Neural cell (in vitro differentiated cells): Measurements from ENCODE around the gene BABAM2. TPM values are rescaled to one million over a fixed set of nuclear protein-coding genes. Genes with fewer than 3 reads are reported as not detected.

Experiments used
- H2AFZ ChIP-seq: fragments of 200-600, 300-800 bp; sonication (generic), shearing (Covaris generic); 2 replicates; pipeline ENCODE4 v1.6.0; 2014; ENCODE audit warnings: low read depth, mild to moderate bottlenecking, antibody characterized with exemption, low read length, moderate library complexity
- H3F3A ChIP-seq: fragments of 200-600 bp; shearing (Covaris generic); 2 replicates; pipeline ENCODE4 v1.6.1; 2016; ENCODE audit warnings: mild to moderate bottlenecking, moderate library complexity, mixed read lengths, antibody characterized with exemption, low read length; ENCODE audit not compliant: insufficient read depth, poor library complexity, severe bottlenecking
- H3K27ac ChIP-seq: fragments of 200-600, 300-800 bp; sonication (generic), shearing (Covaris generic); 2 replicates; pipeline ENCODE4 v1.5.1; 2014; ENCODE audit warnings: mild to moderate bottlenecking, low read length, moderate library complexity
- H3K27me3 ChIP-seq: fragments of 300-800, 200-600 bp; sonication (generic), shearing (Covaris generic); 2 replicates; pipeline ENCODE4 v1.6.0; 2014; ENCODE audit warnings: mild to moderate bottlenecking, low read depth, low read length, moderate library complexity; ENCODE audit not compliant: insufficient read depth
- H3K36me3 ChIP-seq: fragments of 300-800, 200-600 bp; sonication (generic), shearing (Covaris generic); 2 replicates; pipeline ENCODE4 v1.5.1; 2014; ENCODE audit warnings: mild to moderate bottlenecking, antibody characterized with exemption, low read length, moderate library complexity; ENCODE audit not compliant: insufficient read depth
- H3K4me2 ChIP-seq: fragments of 300-800, 200-600 bp; sonication (generic), shearing (Covaris generic); 2 replicates; pipeline ENCODE4 v1.6.0; 2014; ENCODE audit warnings: mild to moderate bottlenecking, low read length
- H3K4me3 ChIP-seq: fragments of 300-800, 200-600 bp; sonication (generic), shearing (Covaris generic); 2 replicates; pipeline ENCODE4 v1.5.1; 2014; ENCODE audit warnings: mild to moderate bottlenecking, low read length, moderate library complexity
- H3K79me2 ChIP-seq: fragments of 200-600 bp; shearing (Covaris generic); replicated peaks from 2 replicates; pipeline ENCODE4 v1.6.0; 2014; ENCODE audit warnings: mild to moderate bottlenecking, low read length, moderate library complexity; ENCODE audit not compliant: insufficient read depth
- H3K9ac ChIP-seq: fragments of 300-800, 200-600 bp; sonication (generic), shearing (Covaris generic); 2 replicates; pipeline ENCODE4 v1.6.1; 2016; ENCODE audit warnings: mild to moderate bottlenecking, low read length, mixed read lengths
- H3K9me2 ChIP-seq: fragments of 200-600 bp; shearing (Covaris generic); 2 replicates; pipeline ENCODE4 v1.6.1; 2016; ENCODE audit warnings: mild to moderate bottlenecking, low read length, mixed read lengths; ENCODE audit not compliant: insufficient read depth
- H3K9me3 ChIP-seq: fragments of 200-600, 300-800 bp; sonication (generic), shearing (Covaris generic); 2 replicates; pipeline ENCODE4 v1.6.1; 2016; ENCODE audit warnings: mild to moderate bottlenecking, mixed run types, low read length, moderate library complexity, mixed read lengths
- H4K20me1 ChIP-seq: fragments of 200-600 bp; shearing (Covaris generic); 2 replicates; pipeline ENCODE4 v1.6.1; 2016; ENCODE audit warnings: mild to moderate bottlenecking, mixed run types; ENCODE audit not compliant: insufficient read depth
- EP300 ChIP-seq: fragments of 450-650 bp; conservative IDR thresholded peaks from 2 replicates; pipeline ENCODE4 v1.6.1; 2014; ENCODE audit warnings: antibody characterized with exemption, mild to moderate bottlenecking, moderate library complexity; ENCODE audit not compliant: poor library complexity, severe bottlenecking
- EZH2 ChIP-seq: fragments of 200-600, 300-800 bp; shearing (Covaris generic), sonication (generic); IDR thresholded peaks from 2 replicates; pipeline ENCODE4 v1.6.1; 2014; ENCODE audit warnings: antibody characterized with exemption, low read length, borderline replicate concordance, mild to moderate bottlenecking; ENCODE audit not compliant: insufficient read depth, poor library complexity, severe bottlenecking
- MXI1 ChIP-seq: fragments of 450-650 bp; conservative IDR thresholded peaks from 2 replicates; pipeline ENCODE4 v1.6.1; 2014; ENCODE audit warnings: antibody characterized with exemption, mild to moderate bottlenecking; ENCODE audit not compliant: poor library complexity, severe bottlenecking
- POLR2AphosphoS5 ChIP-seq: IDR thresholded peaks from 2 replicates; pipeline ENCODE4 v1.6.1; 2012
- RAD21 ChIP-seq: fragments of 450-650 bp; conservative IDR thresholded peaks from 2 replicates; pipeline ENCODE4 v1.6.1; 2014; ENCODE audit warnings: antibody characterized with exemption, mild to moderate bottlenecking, moderate library complexity
- SMC3 ChIP-seq: fragments of 450-650 bp; conservative IDR thresholded peaks from 2 replicates; pipeline ENCODE4 v1.6.1; 2014; ENCODE audit warnings: antibody characterized with exemption, mild to moderate bottlenecking, moderate library complexity; ENCODE audit not compliant: poor library complexity
- TAF1 ChIP-seq: IDR thresholded peaks from 2 replicates; pipeline ENCODE4 v1.6.1; 2012; ENCODE audit warnings: low read depth
- polyA plus RNA-seq: library from polyadenylated mRNA; depleted of rRNA; stranded (reverse); fragments of >200 nt; gene quantifications from 2 replicates; pipeline ENCODE4 v1.2.3, GENCODE V29; 2014
- TF ChIP-seq, protein P1 (sequence below): IDR thresholded peaks from 2 replicates; pipeline ENCODE4 v1.6.1; 2012; ENCODE audit warnings: borderline replicate concordance
- TF ChIP-seq, protein P2 (sequence below): fragments of 450-650 bp; IDR thresholded peaks from 2 replicates; pipeline ENCODE4 v1.5.1; 2014; ENCODE audit warnings: antibody characterized with exemption, mild to moderate bottlenecking, moderate library complexity; ENCODE audit not compliant: poor library complexity, severe bottlenecking

The BABAM2 gene
- polyA plus RNA-seq, 1 donor from 2014 or later, result 15.3 TPM

DNA sequence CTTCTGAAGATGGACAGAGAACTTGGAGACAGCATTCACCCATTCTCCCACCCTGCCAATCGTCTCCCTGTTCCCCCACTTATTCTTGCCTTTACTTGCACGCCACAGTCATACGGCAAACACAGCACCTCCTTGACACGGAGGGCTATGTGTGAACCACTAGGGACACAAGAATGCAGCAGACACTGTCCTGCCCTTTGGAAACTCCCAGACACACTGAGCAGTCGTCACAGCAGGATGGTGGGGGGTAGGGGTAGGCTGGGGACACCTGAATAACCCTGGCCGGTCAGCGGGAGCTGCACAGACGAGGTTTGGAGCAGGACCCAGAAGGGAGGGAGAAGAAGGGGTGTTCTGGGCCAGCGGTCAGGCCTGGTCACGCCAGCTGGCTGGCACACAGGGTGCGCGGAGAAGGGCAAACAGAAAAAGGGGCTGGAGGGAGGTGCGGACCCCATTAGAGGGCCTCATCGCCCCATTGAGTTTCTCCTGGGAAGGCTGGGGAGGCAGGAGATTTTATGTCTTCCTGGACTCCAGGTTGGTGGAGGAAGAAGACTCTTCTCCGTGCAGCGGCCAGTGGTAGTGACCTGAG lies 462.2 kb downstream of the BABAM2 start:
- no peaks in the 10 kb centered on the region for H3K27me3 ChIP-seq
- no peak overlapping the region for H3K9ac ChIP-seq
- H3K9me3 ChIP-seq, result no peaks in the 10 kb centered on the region
- H4K20me1 ChIP-seq, result no peaks in the 10 kb centered on the region
- no peak overlapping the region for H2AFZ ChIP-seq
- TF ChIP-seq RAD21 (no peak), POLR2AphosphoS5 (no peak), TAF1 (no peak), MXI1 (no peak), SMC3 (no peak), EZH2 (no peak), EP300 (no peak)
- TF ChIP-seq, protein P1, sequence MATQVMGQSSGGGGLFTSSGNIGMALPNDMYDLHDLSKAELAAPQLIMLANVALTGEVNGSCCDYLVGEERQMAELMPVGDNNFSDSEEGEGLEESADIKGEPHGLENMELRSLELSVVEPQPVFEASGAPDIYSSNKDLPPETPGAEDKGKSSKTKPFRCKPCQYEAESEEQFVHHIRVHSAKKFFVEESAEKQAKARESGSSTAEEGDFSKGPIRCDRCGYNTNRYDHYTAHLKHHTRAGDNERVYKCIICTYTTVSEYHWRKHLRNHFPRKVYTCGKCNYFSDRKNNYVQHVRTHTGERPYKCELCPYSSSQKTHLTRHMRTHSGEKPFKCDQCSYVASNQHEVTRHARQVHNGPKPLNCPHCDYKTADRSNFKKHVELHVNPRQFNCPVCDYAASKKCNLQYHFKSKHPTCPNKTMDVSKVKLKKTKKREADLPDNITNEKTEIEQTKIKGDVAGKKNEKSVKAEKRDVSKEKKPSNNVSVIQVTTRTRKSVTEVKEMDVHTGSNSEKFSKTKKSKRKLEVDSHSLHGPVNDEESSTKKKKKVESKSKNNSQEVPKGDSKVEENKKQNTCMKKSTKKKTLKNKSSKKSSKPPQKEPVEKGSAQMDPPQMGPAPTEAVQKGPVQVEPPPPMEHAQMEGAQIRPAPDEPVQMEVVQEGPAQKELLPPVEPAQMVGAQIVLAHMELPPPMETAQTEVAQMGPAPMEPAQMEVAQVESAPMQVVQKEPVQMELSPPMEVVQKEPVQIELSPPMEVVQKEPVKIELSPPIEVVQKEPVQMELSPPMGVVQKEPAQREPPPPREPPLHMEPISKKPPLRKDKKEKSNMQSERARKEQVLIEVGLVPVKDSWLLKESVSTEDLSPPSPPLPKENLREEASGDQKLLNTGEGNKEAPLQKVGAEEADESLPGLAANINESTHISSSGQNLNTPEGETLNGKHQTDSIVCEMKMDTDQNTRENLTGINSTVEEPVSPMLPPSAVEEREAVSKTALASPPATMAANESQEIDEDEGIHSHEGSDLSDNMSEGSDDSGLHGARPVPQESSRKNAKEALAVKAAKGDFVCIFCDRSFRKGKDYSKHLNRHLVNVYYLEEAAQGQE, result no peak
- TF ChIP-seq, protein P2, sequence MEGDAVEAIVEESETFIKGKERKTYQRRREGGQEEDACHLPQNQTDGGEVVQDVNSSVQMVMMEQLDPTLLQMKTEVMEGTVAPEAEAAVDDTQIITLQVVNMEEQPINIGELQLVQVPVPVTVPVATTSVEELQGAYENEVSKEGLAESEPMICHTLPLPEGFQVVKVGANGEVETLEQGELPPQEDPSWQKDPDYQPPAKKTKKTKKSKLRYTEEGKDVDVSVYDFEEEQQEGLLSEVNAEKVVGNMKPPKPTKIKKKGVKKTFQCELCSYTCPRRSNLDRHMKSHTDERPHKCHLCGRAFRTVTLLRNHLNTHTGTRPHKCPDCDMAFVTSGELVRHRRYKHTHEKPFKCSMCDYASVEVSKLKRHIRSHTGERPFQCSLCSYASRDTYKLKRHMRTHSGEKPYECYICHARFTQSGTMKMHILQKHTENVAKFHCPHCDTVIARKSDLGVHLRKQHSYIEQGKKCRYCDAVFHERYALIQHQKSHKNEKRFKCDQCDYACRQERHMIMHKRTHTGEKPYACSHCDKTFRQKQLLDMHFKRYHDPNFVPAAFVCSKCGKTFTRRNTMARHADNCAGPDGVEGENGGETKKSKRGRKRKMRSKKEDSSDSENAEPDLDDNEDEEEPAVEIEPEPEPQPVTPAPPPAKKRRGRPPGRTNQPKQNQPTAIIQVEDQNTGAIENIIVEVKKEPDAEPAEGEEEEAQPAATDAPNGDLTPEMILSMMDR, result no peak
- H3K9me2 ChIP-seq, result no peaks in the 10 kb centered on the region
- no peaks in the 10 kb centered on the region for H3K79me2 ChIP-seq
- H3K36me3 ChIP-seq, result no peaks in the 10 kb centered on the region
- no peaks in the 10 kb centered on the region for H3F3A ChIP-seq
- H3K4me3 ChIP-seq, result no peak overlapping the region
- no peak overlapping the region for H3K4me2 ChIP-seq
- H3K27ac ChIP-seq, result no peak overlapping the region

DNA sequence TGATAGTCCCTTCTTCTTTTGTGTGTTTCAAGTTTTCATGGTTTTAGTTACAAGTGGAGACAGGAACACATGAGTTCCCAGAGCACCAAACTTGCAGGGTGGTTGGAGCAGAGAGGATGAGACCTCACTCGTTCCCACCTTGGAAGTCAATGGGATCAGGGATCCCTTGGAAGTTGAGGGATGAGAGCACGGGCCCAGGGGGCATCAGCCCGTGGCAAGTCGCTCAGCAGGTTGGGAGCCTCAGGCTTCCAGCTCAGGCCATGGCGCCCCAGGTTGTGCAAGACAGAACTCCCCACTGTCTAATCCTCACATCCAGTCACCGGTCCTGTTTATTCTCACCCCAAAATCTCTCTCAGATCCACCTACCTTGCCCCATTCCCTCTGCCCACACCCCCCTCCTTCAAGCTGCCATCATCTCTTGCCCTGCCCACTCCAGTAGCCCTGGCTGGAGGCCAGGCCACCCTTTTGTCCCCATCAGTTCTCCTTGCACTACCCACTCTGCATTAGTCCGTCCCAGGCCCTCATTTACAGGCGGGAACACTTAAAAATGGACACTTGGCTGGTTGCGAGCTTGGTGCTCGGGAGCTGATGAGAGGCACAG lies 464.5 kb downstream of the BABAM2 start:
- H3F3A ChIP-seq, result no peaks in the 10 kb centered on the region
- H3K4me3 ChIP-seq, result no peak overlapping the region
- no peak for TF ChIP-seq MXI1
- TF ChIP-seq EP300, result no peak
- TF ChIP-seq, protein P2, result no peak
- no peak for TF ChIP-seq EZH2
- TF ChIP-seq SMC3, result no peak
- TF ChIP-seq POLR2AphosphoS5, result no peak
- no peak for TF ChIP-seq TAF1
- TF ChIP-seq, protein P1, result no peak
- TF ChIP-seq RAD21, result no peak
- H3K27ac ChIP-seq, result no peak overlapping the region
- no peaks in the 10 kb centered on the region for H3K79me2 ChIP-seq
- H3K9me2 ChIP-seq, result no peaks in the 10 kb centered on the region
- H3K36me3 ChIP-seq, result no peaks in the 10 kb centered on the region
- no peak overlapping the region for H3K4me2 ChIP-seq
- H3K9me3 ChIP-seq, result no peaks in the 10 kb centered on the region
- H4K20me1 ChIP-seq, result no peaks in the 10 kb centered on the region
- no peak overlapping the region for H2AFZ ChIP-seq
- H3K9ac ChIP-seq, result no peak overlapping the region
- no peaks in the 10 kb centered on the region for H3K27me3 ChIP-seq
